GM19099 (cell line): ENCODE measurements around the gene NKG7.

Experiments used
- POLR2A ChIP-seq: IDR thresholded peaks from 3 replicates; pipeline ENCODE4 v1.6.1; 2011; ENCODE audit warnings: low read depth; ENCODE audit not compliant: insufficient read length; ENCODE audit errors: extremely low read depth

The NKG7 gene

DNA sequence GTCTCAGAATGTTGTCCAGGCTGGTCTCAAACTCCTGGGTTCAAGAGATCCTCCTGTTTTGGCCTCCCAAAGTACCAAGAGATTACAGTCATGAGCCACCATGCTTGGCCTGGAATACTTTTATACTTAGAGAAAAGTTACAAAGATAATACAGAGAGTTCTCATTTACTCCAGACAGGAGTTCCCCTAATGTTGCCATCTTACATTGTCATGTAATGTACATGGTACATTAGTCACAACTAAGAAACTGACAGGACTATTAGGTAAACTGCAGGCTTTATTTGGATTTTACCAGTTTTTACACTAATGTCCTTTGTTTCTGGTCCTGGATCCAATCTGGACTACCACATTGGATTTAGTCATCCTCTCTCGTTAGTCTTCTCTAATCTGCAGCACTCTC is 20.2 kb upstream of the NKG7 start:
- no peak for TF ChIP-seq POLR2A

DNA sequence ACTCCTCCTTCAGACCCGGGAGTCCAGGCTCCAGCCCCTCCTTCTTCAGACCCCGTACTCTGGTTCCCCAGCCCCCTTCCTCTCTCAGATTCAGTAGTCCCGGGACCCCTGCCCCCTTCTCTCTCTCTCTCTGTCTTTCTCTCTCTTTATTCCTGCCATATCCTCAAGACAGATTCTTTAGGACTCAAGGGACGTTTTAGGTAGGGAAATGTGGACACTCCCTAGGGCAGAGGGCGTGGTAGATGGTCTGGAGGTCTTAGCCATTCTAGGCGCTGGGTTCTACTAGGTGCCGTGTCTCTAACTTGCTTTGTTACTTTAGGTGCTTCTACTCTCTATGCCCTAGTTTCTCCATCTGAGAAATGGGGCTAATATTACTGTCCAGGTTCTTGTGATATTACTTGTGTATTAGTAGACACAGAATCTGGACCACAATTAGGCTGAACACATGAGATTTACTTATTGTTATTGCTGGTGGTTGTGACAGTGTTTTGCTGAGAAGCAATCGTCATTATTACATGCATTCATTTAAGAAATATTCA is 18.7 kb upstream of the NKG7 start:
- TF ChIP-seq POLR2A, result no peak

DNA sequence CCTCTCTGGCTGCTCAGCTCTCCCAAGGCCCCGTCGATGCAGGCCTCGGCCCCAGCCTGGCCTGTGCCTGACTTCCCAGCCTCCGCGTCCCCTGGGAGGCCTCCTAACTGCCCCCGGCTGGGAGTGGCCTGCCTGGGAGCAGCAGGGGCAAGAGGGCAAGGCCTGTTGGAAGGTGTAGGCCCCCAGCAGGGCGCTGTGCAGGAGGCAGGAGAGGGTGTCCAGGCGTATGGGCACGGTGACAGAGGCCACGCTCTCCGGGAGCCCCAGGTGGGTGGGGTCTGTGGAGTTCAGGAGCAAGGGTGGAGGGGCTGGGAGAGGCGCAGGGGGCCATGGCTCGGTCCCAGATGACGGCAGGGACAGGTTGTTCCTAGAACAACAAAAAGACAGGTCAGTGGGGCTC is 16.7 kb upstream of the NKG7 start:
- TF ChIP-seq POLR2A, result no peak

DNA sequence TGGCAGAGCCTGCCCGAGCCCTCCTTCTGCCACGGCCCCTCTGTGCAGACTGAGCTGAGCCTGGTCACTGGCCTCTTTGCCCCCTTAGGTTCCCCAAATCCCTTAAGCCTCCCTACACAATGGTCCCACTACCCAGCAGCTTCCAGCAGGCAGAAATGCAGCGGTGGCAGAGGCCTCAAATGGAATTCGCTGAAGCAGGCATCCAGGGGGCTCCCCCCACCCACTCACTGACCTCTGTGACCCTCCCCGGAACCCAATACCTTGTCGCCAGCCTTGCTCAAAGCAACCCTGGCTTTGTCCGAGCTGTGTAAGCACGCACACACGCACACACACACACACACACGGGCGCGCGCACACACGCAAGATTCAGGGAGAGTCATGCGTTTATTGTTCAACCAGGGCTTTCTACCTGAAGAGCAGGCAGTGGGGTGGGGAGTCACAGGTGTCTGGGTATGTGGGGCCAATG is 15.5 kb upstream of the NKG7 start, which contains the start of gene LIM2:
LIM2 (minus strand) TSS at position 51 of the 466 bp plus-strand sequence. CDS start 531 bp downstream, outside the sequence.
- no peak for TF ChIP-seq POLR2A

DNA sequence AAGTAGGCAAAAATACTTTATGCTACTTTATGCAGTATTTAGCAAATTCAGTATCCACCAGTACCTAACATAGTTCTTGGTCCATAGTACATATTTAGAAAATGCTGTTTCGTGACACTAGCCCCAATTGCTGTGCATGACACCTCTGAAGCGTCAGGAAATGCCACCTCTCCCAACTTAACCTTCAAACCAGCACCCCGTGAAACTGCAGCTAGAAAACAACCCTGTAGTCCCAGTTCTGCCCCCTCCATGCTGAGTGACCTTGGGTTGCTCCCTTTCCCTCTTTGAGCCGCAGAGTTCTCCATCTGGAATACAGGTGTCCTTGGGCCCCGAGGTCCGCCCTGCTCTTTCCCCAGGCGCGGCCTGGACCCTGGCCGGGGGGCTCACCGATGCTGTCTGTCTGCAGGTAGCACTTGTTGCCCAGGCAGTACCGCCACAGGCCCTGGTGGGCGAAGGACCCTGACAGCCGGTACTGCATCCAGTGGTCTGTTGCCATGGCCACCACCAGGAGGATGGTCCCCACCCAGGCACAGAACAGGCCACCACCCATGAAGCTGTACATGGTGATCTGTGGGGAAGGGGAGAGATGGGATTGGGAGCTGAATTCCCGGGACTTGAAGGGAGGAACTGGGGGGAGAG is 14.5 kb upstream of the NKG7 start:
- TF ChIP-seq POLR2A, result no peak

DNA sequence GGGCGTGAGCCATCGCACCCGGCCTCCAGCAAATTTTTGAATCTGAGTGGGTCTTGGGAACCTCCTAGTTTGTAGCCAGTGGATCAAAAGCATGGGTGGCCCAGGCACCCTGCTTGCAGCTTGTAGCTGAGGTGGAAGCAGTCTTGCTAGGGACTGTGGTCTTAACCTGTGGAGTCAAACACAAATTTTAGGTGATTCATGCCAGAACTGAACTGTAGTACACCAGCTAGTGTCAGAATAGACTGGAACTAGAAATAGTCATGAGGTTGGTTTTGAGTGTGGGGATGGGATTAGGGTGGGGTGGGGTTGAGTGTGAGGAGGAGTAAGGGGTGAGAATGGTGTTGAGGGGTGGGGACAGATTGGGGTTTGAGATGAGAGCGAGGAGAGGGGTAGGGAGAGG is 9.6 kb upstream of the NKG7 start:
- no peak for TF ChIP-seq POLR2A

DNA sequence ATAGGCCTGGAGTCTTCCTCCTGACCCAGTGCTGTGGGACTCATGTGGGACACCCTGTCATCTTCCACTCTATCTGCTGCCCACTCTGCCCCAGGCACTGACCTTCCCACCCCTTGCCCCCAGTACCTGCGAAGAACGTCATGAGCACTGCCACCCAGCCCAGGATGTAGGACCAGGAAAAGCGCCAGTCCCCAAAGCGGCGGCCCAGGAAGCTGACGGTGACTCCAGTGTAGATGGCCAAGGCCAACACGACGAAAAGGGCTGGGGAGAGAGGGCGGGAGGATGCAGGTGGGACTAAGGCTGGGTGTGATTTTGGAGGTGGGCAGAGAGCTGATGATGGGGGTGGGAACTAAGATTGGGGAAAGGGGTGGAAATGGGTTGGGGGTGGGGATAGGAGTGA is 7.9 kb upstream of the NKG7 start:
- no peak for TF ChIP-seq POLR2A

DNA sequence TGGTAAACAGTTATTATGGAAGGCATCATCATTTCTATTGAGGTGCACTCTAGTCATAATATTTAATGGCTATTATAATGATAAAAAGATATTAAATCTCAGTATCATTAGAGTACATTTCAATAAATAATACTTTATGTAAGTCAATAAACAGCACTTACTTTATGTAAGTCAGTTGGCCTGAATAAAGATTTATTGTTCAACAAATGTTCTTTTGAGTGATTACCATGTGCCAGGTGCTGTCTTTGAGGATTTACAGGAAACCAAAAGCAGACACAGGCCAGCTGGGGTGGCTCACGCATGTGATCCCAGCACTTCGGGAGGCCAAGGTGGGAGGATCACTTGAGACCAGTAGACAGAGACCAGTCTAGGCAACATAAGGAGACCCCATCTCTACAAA is 5.0 kb upstream of the NKG7 start:
- no peak for TF ChIP-seq POLR2A

DNA sequence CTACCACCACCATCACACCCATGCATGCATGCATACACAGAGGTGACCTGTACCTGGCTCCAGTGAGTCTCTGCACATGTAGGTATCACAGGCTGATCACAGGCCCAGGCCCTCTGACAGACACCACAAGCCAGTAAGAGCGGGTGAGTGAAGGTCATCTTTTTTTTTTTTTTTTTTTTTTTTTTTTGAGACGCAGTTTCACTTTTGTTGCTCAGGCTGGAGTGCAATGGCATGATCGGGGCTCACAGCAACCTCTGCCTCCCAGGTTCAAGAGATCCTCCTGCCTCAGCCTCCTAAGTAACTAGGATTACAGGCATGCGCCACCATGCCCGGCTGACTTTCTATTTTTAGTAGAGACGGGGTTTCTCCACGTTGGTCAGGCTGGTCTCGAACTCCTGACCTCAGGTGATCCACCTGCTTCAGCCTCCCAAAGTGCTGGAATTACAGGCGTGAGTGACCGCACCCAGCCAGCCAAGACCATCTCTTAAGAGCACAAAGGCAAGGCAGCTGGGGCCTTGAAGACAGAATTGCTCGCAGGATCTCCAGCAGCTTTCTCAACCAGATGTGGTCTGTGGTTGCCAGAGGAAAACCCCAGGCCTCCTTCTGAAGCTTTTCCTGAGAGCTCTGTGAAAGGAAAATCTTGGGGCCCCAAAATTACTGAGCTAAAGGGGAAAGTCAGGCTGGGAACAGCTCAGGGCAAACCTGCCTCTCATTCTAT is 3.2 kb upstream of the NKG7 start:
- no peak for TF ChIP-seq POLR2A

DNA sequence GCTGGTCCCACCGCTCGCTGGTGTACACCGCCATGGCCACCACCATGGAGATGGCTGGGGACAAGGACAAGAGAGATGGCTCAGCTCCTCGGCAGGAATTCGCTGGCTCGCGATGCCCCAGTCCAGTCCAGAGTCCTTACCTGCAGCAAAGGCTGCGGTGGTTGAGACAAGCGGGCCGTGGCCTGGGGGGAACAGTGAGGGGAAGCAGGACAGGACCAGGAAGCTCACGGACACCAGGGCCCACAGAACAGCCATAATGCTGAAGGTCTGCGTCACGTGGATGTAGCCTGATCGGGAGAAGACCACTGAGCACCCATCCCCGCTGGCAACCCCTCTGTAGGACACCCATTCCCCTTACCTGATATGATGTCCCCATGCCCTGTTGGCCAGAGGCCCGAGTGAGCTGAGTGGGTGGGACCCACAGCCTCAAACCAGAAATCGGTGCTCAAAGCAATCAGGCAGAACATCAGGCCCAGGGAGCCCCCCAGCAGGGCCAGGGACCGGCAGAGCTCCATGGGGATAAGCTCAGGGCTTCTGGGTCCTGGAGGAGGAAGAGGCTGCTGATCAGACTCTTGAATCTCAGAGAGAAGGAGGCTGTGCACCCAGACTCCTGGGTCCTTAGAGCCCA is 319 bp downstream of the NKG7 start:
- TF ChIP-seq POLR2A, result no peak

DNA sequence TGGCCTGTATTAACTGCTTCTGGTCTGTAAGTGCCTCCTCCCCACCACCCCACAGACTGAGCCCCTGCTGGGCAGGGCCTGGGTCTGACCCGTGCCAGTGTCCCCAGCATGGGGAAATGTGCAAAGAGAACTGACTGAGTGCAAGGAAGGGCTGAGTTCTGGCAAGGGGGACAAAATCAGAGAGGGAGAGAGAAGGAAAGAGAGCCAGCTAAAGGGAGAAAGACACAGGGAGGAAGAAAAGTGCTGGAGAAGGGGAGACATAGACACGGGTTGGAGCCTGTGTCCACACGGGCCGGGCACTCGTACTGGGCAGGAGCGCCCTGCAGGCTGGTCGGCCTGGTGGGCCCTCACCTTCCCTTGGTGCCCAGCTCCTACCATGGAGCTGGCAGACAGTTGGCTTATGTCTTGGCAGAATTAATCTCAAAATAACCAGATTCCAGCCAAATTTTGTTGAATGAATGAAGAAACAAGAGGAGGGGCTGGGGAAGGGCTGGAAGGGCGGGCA is 1.2 kb downstream of the NKG7 start:
- no peak for TF ChIP-seq POLR2A

DNA sequence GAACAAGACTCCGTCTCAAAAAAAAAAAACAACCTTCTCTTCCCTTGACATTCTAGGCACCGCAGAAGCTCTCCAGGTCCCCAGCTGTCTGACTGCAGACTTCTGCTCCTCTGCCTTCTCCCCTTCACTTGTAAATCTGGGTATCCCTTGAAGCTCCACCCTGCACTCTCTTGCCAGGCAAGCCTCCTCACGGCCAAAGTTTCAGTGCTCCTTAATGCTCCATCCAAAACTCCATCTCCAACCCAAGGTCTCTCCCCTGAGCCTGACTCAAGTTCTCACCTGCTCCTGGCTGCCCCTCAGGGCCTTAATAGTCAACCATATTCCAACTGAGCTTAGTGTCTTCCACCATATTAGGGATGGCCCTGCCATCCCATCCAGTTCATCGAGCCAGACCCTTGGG is 2.2 kb downstream of the NKG7 start:
- no peak for TF ChIP-seq POLR2A

DNA sequence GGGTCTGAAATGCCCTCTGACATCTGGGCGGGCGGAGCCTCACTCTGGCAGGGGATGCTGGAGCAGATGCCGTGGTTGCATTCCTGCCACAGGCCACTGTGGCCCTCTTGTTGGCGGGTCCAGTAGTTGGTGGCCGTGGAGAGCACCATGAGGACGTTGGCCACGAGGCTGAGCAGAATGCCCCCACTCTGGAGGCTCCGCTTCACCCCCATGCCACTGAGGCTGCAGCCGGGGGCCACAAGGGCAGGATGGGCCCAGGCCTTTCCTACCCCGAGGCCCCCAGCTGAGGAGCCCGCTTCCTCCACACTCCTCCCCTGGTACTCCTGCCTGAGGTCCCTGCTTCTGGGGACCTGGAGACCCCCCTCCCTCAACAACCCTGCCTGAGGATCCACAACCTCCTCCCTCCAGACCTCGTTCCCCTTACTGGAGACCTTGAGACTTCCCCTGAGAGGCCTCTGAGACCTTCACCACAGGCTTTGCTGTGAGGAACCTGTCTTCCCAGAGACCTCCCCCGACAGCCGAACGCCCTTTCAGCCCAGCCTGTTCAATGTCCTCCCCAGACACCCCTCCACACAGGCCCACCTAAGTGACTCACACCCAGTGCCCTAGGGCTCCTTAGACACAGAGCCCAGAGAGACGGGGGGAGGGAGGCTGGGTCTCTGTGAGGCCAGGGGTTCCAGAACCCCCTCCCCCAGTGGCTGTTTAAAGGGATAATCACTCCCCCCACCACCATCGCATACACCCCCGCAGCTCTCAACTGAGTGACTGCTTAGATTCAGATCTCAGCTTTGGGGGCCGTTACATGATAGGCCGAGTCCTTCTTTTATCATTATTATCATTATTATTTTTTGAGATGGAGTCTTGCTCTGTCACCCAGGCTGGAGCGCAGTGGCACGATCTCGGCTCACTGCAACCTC is 3.8 kb downstream of the NKG7 start, which contains the start of gene CLDND2:
CLDND2 (minus strand) TSS at position 638 of the 917 bp plus-strand sequence; CDS start at position 212, 426 bp downstream.
- TF ChIP-seq POLR2A, result no peak
